GM19324 (cell line): Measurements from ENCODE around the gene AMN.
"Not testable (repeated sequence)": the region's sequence is repeated elsewhere in the genome, so short reads cannot be mapped to it uniquely, and the experiment has no call there.

Source experiments
- ATAC-seq: cut with Tn5 transposase; IDR thresholded peaks from one replicate; pipeline ENCODE4 v1.9.1; 2021; ENCODE audit warnings: mild to moderate bottlenecking, moderate library complexity; ENCODE audit not compliant: unreplicated experiment, low FRiP score

The AMN gene

GRCh38 chr14:102911991-102912761 lies 10.3 kb upstream of the AMN start:
- ATAC-seq, result no peak

GRCh38 chr14:102913341-102914211 lies 8.9 kb upstream of the AMN start:
- ATAC-seq, result no peak

GRCh38 chr14:102914474-102915291 lies 7.8 kb upstream of the AMN start:
- no peak for ATAC-seq

GRCh38 chr14:102915292-102916110 lies 7.0 kb upstream of the AMN start:
- no peak for ATAC-seq

GRCh38 chr14:102916347-102917055 lies 6.0 kb upstream of the AMN start:
- no peak for ATAC-seq

GRCh38 chr14:102917056-102917385 lies 5.4 kb upstream of the AMN start:
- no peak for ATAC-seq

- ATAC-seq, result no peak
These were observed 4.8 kb upstream of the AMN start for GRCh38 chr14:102917469-102918211.

- ATAC-seq, result no peak
These were observed 4.0 kb upstream of the AMN start for GRCh38 chr14:102918438-102918837.

- no peak for ATAC-seq
These were observed 2.0 kb upstream of the AMN start for GRCh38 chr14:102920273-102920997.

GRCh38 chr14:102920998-102921304 lies 1.5 kb upstream of the AMN start:
- no peak for ATAC-seq

GRCh38 chr14:102923201-102923924 lies 900 bp downstream of the AMN start:
- no peak for ATAC-seq

- no peak for ATAC-seq
These were observed 1.5 kb downstream of the AMN start for GRCh38 chr14:102923925-102924486.

- no peak for ATAC-seq
These were observed 2.4 kb downstream of the AMN start for GRCh38 chr14:102924632-102925588.

- no peak for ATAC-seq
These were observed 3.2 kb downstream of the AMN start for GRCh38 chr14:102925646-102926045.

GRCh38 chr14:102926104-102926503 lies 3.6 kb downstream of the AMN start:
- ATAC-seq, result no peak

GRCh38 chr14:102926840-102927239 lies 4.4 kb downstream of the AMN start:
- ATAC-seq, result not testable (repeated sequence)
